HFFc6 (cell line): ENCODE data around the gene PLIN4. TPM values are rescaled to one million over a fixed set of nuclear protein-coding genes. Genes with fewer than 3 reads are reported as not detected.
A peak's percentile ranks its signal among the peaks of the same experiment; 100 is the strongest.

ENCODE experiments used
- DNase-seq: peaks from one replicate; pipeline ENCODE4 v3.0.0-alpha.2; 2018
- H3K27ac Mint-ChIP-seq: 2 replicates; pipeline ENCODE4 v1.8.0; 2020; ENCODE audit warnings: mild to moderate bottlenecking, mixed read lengths
- H3K27me3 Mint-ChIP-seq: 2 replicates; pipeline ENCODE4 v1.8.0; 2021; ENCODE audit warnings: mild to moderate bottlenecking, moderate library complexity, mixed read lengths; ENCODE audit not compliant: insufficient read depth
- H3K36me3 Mint-ChIP-seq: 2 replicates; pipeline ENCODE4 v1.8.0; 2021; ENCODE audit warnings: low read depth, mixed read lengths
- H3K4me1 Mint-ChIP-seq: 2 replicates; pipeline ENCODE4 v1.8.0; 2020; ENCODE audit warnings: low read depth, mixed read lengths
- H3K4me3 Mint-ChIP-seq: 2 replicates; pipeline ENCODE4 v1.8.0; 2020; ENCODE audit warnings: mild to moderate bottlenecking, moderate library complexity, mixed read lengths
- H3K9me3 Mint-ChIP-seq: 2 replicates; pipeline ENCODE4 v1.8.0; 2020; ENCODE audit warnings: mild to moderate bottlenecking, mixed read lengths
- total RNA-seq, 6 experiments: library from RNA; stranded (reverse); fragmentation: NEBNext Ultra II Directional; extraction: Animal tissue kit (Norgen Biotek cat#: 25700); gene quantifications; 2 replicates in 1 of 6; 3 replicates in 5 of 6; pipeline ENCODE4 v1.2.3, GENCODE V29; 2021
- TF ChIP-seq, protein P1 (sequence below): fragments of 200-600 bp; sonication (generic); IDR thresholded peaks from 2 replicates; pipeline ENCODE4 v1.5.0; 2021; ENCODE audit warnings: antibody characterized with exemption, mild to moderate bottlenecking

The PLIN4 gene
- total RNA-seq, 6 experiments from 2014 or later, result not detected

DNA sequence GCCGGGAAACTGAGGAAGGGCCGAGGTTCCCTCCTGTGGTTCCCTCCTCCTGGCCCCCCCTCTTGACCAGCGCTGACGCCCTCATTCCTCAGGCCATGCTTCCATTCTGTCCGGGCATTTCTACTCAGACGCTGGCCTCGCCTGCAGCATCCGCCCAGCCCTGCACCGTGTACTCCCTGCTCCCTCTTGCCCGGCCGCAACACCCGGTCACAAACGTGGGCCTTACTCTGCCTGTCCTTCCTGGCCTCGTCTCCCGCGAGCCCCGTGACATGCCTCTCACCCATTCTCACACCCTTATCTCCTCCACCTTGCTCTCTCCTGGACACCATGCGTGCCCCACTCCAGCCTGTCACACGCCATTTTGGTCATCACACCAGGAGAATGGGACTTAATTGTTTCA lies 34.9 kb downstream of the PLIN4 start:
- no peak overlapping the region for H3K27ac Mint-ChIP-seq

DNA sequence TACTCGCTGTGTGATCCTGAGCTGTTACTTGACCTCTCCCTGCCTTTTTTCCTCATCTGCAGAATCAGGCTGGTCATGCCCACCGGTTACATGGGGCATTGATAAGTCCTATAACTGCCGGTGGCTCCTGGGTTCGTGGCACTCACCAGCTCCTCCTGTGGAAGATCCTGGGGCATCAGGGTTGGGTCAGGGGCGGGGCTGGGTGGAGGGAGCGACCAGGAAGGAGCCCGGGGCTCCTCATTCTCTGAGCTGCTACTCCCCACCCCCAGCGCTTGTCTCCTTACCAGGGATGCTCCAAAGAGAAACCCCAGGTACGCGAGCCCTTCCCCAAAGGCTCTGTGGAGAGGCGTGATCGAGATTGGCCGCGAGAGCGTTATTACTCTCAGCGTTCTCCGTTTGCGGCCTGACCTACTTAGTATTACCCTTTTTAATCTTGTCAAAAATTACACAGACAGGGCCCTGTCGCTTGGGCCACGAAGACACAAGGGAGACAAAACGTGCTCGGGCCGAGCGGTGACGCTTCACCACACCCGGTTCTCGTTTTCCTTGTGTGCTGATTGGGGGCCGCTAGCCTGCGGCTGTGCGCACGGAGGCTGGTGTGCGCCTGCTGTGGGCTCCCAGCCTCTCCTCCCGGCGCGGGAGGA lies 35.4 kb downstream of the PLIN4 start:
- TF ChIP-seq, protein P1, sequence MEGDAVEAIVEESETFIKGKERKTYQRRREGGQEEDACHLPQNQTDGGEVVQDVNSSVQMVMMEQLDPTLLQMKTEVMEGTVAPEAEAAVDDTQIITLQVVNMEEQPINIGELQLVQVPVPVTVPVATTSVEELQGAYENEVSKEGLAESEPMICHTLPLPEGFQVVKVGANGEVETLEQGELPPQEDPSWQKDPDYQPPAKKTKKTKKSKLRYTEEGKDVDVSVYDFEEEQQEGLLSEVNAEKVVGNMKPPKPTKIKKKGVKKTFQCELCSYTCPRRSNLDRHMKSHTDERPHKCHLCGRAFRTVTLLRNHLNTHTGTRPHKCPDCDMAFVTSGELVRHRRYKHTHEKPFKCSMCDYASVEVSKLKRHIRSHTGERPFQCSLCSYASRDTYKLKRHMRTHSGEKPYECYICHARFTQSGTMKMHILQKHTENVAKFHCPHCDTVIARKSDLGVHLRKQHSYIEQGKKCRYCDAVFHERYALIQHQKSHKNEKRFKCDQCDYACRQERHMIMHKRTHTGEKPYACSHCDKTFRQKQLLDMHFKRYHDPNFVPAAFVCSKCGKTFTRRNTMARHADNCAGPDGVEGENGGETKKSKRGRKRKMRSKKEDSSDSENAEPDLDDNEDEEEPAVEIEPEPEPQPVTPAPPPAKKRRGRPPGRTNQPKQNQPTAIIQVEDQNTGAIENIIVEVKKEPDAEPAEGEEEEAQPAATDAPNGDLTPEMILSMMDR, result no peak
- peaks cover 19% of the 10 kb centered on the region for H3K36me3 Mint-ChIP-seq
- no peak overlapping the region for H3K4me3 Mint-ChIP-seq

More for the DNA sequence above, 34.9 kb downstream of the PLIN4 start:
- DNase-seq, result no peak
- no peak overlapping the region for H3K4me3 Mint-ChIP-seq
- peaks cover 2% of the 10 kb centered on the region; the same call in 1 of the 2 replicates for H3K27me3 Mint-ChIP-seq
- TF ChIP-seq, protein P1, result no peak
- H3K4me1 Mint-ChIP-seq, result no peaks in the 10 kb centered on the region
- peaks cover 20% of the 10 kb centered on the region for H3K36me3 Mint-ChIP-seq
- H3K9me3 Mint-ChIP-seq, result no peaks in the 10 kb centered on the region

DNA sequence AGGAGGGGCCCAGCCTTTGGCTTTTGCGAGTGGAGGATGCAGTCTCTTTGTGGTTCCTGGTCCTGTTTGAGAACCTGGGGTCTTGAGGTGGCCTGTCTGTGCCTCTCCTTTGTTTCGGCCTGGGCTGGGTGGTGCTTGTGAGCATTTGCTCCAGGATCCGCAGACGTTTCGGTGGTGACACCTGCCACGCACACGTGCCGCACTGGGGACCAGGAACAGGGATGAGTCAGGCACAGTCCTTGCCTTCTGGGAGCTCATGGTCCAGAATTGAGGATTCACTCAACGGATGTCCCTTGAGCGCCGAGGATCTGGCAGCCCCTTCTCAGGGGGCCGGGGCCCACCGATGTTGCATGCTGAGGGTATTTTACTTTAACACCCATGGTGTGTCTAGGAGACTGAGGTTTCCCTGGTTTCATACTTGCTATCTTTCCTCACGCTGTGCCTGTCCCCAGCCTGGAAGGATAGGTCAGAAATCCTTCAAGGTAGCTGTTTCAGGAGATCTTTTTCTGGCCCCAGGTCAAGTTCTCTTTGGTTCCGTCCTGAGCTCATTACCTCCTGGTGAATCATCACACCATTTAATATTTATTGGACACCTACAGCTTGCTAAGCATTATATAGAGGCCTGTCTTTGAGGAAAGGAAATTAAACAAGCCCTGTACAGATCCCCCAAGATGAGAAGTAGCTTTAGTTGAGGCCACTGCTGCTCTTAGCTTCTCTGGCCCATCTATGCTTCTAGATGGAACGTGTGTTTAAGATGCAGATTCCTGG lies 41.1 kb downstream of the PLIN4 start:
- Mint-ChIP-seq H3K4me3 (no peak overlapping the region), H3K9me3 (no peaks in the 10 kb centered on the region), H3K36me3 (peaks cover 9% of the 10 kb centered on the region; the same call in 1 of the 2 replicates), H3K4me1 (peaks cover 13% of the 10 kb centered on the region), H3K27me3 (peaks cover 3% of the 10 kb centered on the region; the same call in 1 of the 2 replicates), H3K27ac (no peak overlapping the region)
- TF ChIP-seq, protein P1, result no peak
- DNase-seq, result no peak

More for the DNA sequence above, 35.4 kb downstream of the PLIN4 start:
- no peak for DNase-seq
- Mint-ChIP-seq H3K27ac (no peak overlapping the region), H3K9me3 (no peaks in the 10 kb centered on the region), H3K4me1 (no peaks in the 10 kb centered on the region), H3K27me3 (peaks cover 2% of the 10 kb centered on the region; the same call in 1 of the 2 replicates)

DNA sequence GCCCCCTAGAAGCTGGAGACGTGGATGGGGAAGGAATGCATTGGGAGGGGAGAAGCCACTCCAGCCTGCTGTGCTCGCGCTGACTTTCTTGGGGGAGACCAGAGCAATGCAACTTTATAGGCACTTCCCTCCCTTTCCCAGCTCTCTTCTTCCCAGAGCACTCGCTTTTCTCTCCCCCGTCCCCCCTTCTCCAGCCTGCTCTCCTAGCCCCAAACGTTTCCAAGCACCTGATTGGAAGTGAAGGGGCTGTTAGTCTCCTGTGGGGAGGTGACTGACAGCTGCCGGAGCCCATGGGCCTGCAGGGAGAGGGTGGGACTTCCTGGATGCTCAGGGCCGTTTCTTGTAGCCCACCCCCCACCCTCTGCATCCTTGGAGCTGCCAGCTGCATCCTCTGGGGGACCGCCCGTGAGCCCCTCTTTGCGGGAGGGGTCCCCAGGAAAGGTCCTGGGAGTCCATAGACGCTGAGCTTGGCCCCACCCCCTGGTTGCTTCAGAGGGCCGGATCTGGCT lies 43.7 kb downstream of the PLIN4 start:
- H3K27me3 Mint-ChIP-seq, result peaks cover 3% of the 10 kb centered on the region; the same call in 1 of the 2 replicates

More for the DNA sequence above, 43.7 kb downstream of the PLIN4 start:
- Mint-ChIP-seq H3K4me1 (peaks cover 19% of the 10 kb centered on the region), H3K36me3 (peaks cover 9% of the 10 kb centered on the region; the same call in 1 of the 2 replicates), H3K27ac (peak overlapping the region; percentile 81), H3K4me3 (peak overlapping the region; percentile 93), H3K9me3 (no peaks in the 10 kb centered on the region)
- peak; percentile 55 for DNase-seq
- TF ChIP-seq, protein P1, result no peak
